Liver (tissue), 9 donors: ENCODE results near the gene GRIN3A. TPM values are rescaled to one million over a fixed set of nuclear protein-coding genes. Genes with fewer than 3 reads are reported as not detected.
A peak's percentile ranks its signal among the peaks of the same experiment; 100 is the strongest.

Source experiments
- DNase-seq: peaks from one replicate; pipeline ENCODE4 v3.0.0-alpha.2; 2017; ENCODE audit warnings: low spot score
- H3K27ac ChIP-seq, 2 donors: one replicate each; pipeline ENCODE4 v1.7.0; 2013; ENCODE audit warnings: inconsistent platforms in 2 of 2, low read length in 2 of 2, control low read depth in 1 of 2, low read depth in 1 of 2, mild to moderate bottlenecking in 1 of 2
- H3K27me3 ChIP-seq, 4 donors: one replicate each; pipeline versions ENCODE4 v1.6.1 to v1.7.0; 2013; ENCODE audit warnings: low read length in 3 of 4, inconsistent platforms in 1 of 4, mild to moderate bottlenecking in 1 of 4, moderate library complexity in 1 of 4; ENCODE audit not compliant: control insufficient read depth in 4 of 4, insufficient read depth in 4 of 4
- H3K36me3 ChIP-seq, 4 donors: one replicate each; pipeline versions ENCODE4 v1.6.1 to v1.7.0; 2013; ENCODE audit warnings: low read length in 3 of 4, mild to moderate bottlenecking in 3 of 4, low read depth in 1 of 4, moderate library complexity in 1 of 4; ENCODE audit not compliant: control insufficient read depth in 4 of 4, insufficient read depth in 3 of 4
- H3K4me1 ChIP-seq, 4 donors: one replicate each; pipeline versions ENCODE4 v1.6.1 to v1.7.0; 2013; ENCODE audit warnings: low read length in 3 of 4, mild to moderate bottlenecking in 3 of 4, moderate library complexity in 1 of 4; ENCODE audit not compliant: control insufficient read depth in 4 of 4, insufficient read depth in 4 of 4
- H3K4me3 ChIP-seq, 3 donors: one replicate each; pipeline versions ENCODE4 v1.6.1 to v1.7.0; 2013; ENCODE audit warnings: low read length in 3 of 3, control low read depth in 1 of 3, low read depth in 1 of 3, mild to moderate bottlenecking in 1 of 3
- H3K9ac ChIP-seq, 2 donors: one replicate each; pipeline ENCODE4 v1.7.0; 2013; ENCODE audit warnings: low read length in 2 of 2, mild to moderate bottlenecking in 2 of 2, moderate library complexity in 2 of 2, control low read depth in 1 of 2, low read depth in 1 of 2
- H3K9me3 ChIP-seq, 4 donors: one replicate each; pipeline versions ENCODE4 v1.6.1 to v1.7.0; 2013; ENCODE audit warnings: low read length in 3 of 4; ENCODE audit not compliant: control insufficient read depth in 4 of 4
- ATF3 ChIP-seq: IDR thresholded peaks from 2 replicates; pipeline ENCODE4 v1.6.1; 2016; ENCODE audit warnings: antibody characterized with exemption
- CTCF ChIP-seq: fragments of 150-350 bp; IDR thresholded peaks from 2 replicates; pipeline ENCODE4 v1.5.1; 2017; ENCODE audit warnings: improper control_type of control experiment, low read depth, low read length; ENCODE audit not compliant: missing input control
- FOXA1 ChIP-seq: IDR thresholded peaks from 2 replicates; pipeline ENCODE4 v1.6.1; 2016; ENCODE audit warnings: antibody characterized with exemption
- FOXA2 ChIP-seq: IDR thresholded peaks from 2 replicates; pipeline ENCODE4 v1.6.1; 2016; ENCODE audit warnings: antibody characterized with exemption
- GABPA ChIP-seq, 2 donors: IDR thresholded peaks in 1 of 2; conservative IDR thresholded peaks in 1 of 2; 2 replicates each; pipeline ENCODE4 v1.6.1; 2016; ENCODE audit warnings: antibody characterized with exemption in 2 of 2, mild to moderate bottlenecking in 1 of 2, moderate library complexity in 1 of 2
- HNF4A ChIP-seq, 2 donors: conservative IDR thresholded peaks; 2 replicates each; pipeline ENCODE4 v1.6.1; 2016; ENCODE audit warnings: antibody characterized with exemption in 2 of 2, mild to moderate bottlenecking in 2 of 2
- JUND ChIP-seq, 2 donors: IDR thresholded peaks; 2 replicates each; pipeline ENCODE4 v1.6.1; 2016; ENCODE audit warnings: antibody characterized with exemption in 2 of 2
- NR2F2 ChIP-seq: IDR thresholded peaks from 2 replicates; pipeline ENCODE4 v1.6.1; 2016; ENCODE audit warnings: antibody characterized with exemption
- RAD21 ChIP-seq, 2 donors: IDR thresholded peaks; 2 replicates each; pipeline ENCODE4 v1.6.1; 2016; ENCODE audit warnings: antibody characterized with exemption in 2 of 2, mild to moderate bottlenecking in 2 of 2
- RXRA ChIP-seq, 2 donors: IDR thresholded peaks; 2 replicates each; pipeline ENCODE4 v1.6.1; 2017 to 2018; ENCODE audit warnings: antibody characterized with exemption in 2 of 2, mild to moderate bottlenecking in 1 of 2
- WGBS: extraction: QIAGEN DNeasy Blood & Tissue Kit; methylation state at CpG from one replicate; pipeline ENCODE4 v1.1.7; 2013; 5-methylcytosine and 5-hydroxymethylcytosine counted together
- polyA plus RNA-seq, 2 donors: library from polyadenylated mRNA; stranded (reverse) in 1 of 2; unstranded in 1 of 2; fragments of 200-250 nt in 1 of 2; fragments of >200 nt in 1 of 2; fragmentation: Nextera tagmentation in 1 of 2; extraction: Ambion mirVana in 1 of 2; gene quantifications; one replicate each; pipeline versions ENCODE4 v1.2.1 to v1.2.3, GENCODE V29; 2013 to 2015
- total RNA-seq, 2 donors: library from RNA; depleted of rRNA; stranded (reverse); fragments of >200 nt; gene quantifications; one replicate each; pipeline ENCODE4 v1.2.3, GENCODE V29; 2014
- TF ChIP-seq, protein P1 (sequence below): IDR thresholded peaks from 2 replicates; pipeline ENCODE4 v1.6.1; 2016; ENCODE audit warnings: antibody characterized with exemption
- donor health status: healthy.
- donor health status: healthy.
- donor health status: healthy.
- donor health status: healthy.
- donor health status: healthy.

GRIN3A gene
- total and polyA plus RNA-seq, 4 donors: under 0.01 to 0.23 (median 0.09) TPM

- no peaks in the 10 kb centered on the region for H3K9me3 ChIP-seq
- TF ChIP-seq CTCF: peak; percentile 77
- TF ChIP-seq RAD21 (IDR thresholded peaks at IDR 0.05): peak; percentile 87 to 93
- no peak for TF ChIP-seq ATF3
Measured at GRCh38 chr9:101530076-101530711, 208.3 kb downstream of the GRIN3A start.

DNA sequence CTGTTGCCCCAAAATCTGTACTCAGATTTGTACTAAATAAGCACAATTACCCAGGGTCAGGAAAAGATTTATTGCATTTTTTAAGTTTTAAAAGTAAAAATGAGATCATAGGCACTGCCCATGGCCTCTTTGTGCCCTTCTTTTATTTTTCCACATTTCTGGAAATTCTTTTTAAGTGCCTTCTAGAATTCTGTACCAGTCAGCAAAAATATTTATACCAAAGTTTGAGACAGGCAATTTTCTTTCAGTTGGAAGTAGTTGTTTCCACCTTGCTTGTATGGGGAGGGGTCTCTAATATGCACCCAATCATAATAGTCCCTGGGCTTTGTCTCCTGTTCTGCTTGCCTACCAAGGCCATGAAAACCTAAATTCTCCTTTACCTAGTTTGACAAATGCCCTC lies 210.4 kb downstream of the GRIN3A start:
- H3K27ac ChIP-seq: no peak overlapping the region
- DNase-seq: no peak
- no peaks in the 10 kb centered on the region for H3K4me1 ChIP-seq
- H3K4me3 ChIP-seq: no peak overlapping the region
- no peaks in the 10 kb centered on the region for H3K9me3 ChIP-seq
- no peaks in the 10 kb centered on the region for H3K27me3 ChIP-seq
- TF ChIP-seq, protein P1, sequence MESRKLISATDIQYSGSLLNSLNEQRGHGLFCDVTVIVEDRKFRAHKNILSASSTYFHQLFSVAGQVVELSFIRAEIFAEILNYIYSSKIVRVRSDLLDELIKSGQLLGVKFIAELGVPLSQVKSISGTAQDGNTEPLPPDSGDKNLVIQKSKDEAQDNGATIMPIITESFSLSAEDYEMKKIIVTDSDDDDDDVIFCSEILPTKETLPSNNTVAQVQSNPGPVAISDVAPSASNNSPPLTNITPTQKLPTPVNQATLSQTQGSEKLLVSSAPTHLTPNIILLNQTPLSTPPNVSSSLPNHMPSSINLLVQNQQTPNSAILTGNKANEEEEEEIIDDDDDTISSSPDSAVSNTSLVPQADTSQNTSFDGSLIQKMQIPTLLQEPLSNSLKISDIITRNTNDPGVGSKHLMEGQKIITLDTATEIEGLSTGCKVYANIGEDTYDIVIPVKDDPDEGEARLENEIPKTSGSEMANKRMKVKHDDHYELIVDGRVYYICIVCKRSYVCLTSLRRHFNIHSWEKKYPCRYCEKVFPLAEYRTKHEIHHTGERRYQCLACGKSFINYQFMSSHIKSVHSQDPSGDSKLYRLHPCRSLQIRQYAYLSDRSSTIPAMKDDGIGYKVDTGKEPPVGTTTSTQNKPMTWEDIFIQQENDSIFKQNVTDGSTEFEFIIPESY: no peak
- TF ChIP-seq RAD21 (IDR thresholded peaks at IDR 0.05): no peak
- TF ChIP-seq HNF4A (conservative IDR thresholded peaks at IDR 0.05): no peak
- TF ChIP-seq CTCF: no peak
- TF ChIP-seq JUND (IDR thresholded peaks at IDR 0.05): no peak
- TF ChIP-seq GABPA (IDR thresholded peaks at IDR 0.05 in 1 of 2, conservative IDR thresholded peaks at IDR 0.05 in 1 of 2): no peak
- TF ChIP-seq NR2F2: no peak
- no peak for TF ChIP-seq RXRA (IDR thresholded peaks at IDR 0.05)
- no peak for TF ChIP-seq FOXA2
- TF ChIP-seq FOXA1: no peak
- H3K9ac ChIP-seq: no peak overlapping the region
- no peaks in the 10 kb centered on the region for H3K36me3 ChIP-seq

More at GRCh38 chr9:101530076-101530711, 208.3 kb downstream of the GRIN3A start:
- H3K9ac ChIP-seq: no peak overlapping the region
- WGBS: 17% methylated on average over 6 of the region's 6 CpGs
- no peak overlapping the region for H3K27ac ChIP-seq
- no peak overlapping the region for H3K4me3 ChIP-seq
- H3K36me3 ChIP-seq: no peaks in the 10 kb centered on the region
- H3K27me3 ChIP-seq: no peaks in the 10 kb centered on the region
- peak; percentile 61 for DNase-seq
- peaks cover 0 to 8% (median 6%) of the 10 kb centered on the region in 4 donors for H3K4me1 ChIP-seq
